ENCODE data around the gene SEL1L3. TPM values are rescaled to one million over a fixed set of nuclear protein-coding genes. Genes with fewer than 3 reads are reported as not detected.

SEL1L3 gene
- total RNA-seq, 2 donors from 2014 or later = 14.9 to 24.5 TPM

- no peaks in the 10 kb centered on the region for H3K27me3 ChIP-seq (ENCODE audit: control insufficient read depth, insufficient read depth, low read length, poor library complexity, severe bottlenecking)
- no peak for TF ChIP-seq CTCF (conservative IDR thresholded peaks at IDR 0.05)
- H3K36me3 ChIP-seq (ENCODE audit: control insufficient read depth, insufficient read depth, low read length) = no peaks in the 10 kb centered on the region
- H3K27ac ChIP-seq (ENCODE audit: low read depth, low read length) = no peak overlapping the region
- 92 to 94% methylated on average over 3 to 4 of the region's 4 CpGs for WGBS, 2 experiments (ENCODE audit: insufficient coverage in 1 of 2, insufficient read length in 1 of 2)
- no peak overlapping the region for H3K4me3 Mint-ChIP-seq
- H3K9me3 Mint-ChIP-seq = no peaks in the 10 kb centered on the region
- no peaks in the 10 kb centered on the region for H3K27me3 Mint-ChIP-seq (ENCODE audit: insufficient read depth)
- H3K27ac Mint-ChIP-seq = no peak overlapping the region
- no peak overlapping the region for H3K9ac ChIP-seq (ENCODE audit: extremely low read depth, low read length, poor library complexity, severe bottlenecking)
- no peak for DNase-seq
- H3K4me1 ChIP-seq (ENCODE audit: control insufficient read depth, insufficient read depth, low read length) = no peaks in the 10 kb centered on the region
- H3K9me3 ChIP-seq (ENCODE audit: control insufficient read depth, low read length) = no peaks in the 10 kb centered on the region
- H3K4me1 Mint-ChIP-seq = peaks cover 8% of the 10 kb centered on the region
- H3K4me3 ChIP-seq (ENCODE audit: low read length) = no peak overlapping the region
- H3K36me3 Mint-ChIP-seq (ENCODE audit: low read depth) = no peaks in the 10 kb centered on the region
Observed at GRCh38 chr4:25750874-25751273, 111.9 kb downstream of the SEL1L3 start.

DNA sequence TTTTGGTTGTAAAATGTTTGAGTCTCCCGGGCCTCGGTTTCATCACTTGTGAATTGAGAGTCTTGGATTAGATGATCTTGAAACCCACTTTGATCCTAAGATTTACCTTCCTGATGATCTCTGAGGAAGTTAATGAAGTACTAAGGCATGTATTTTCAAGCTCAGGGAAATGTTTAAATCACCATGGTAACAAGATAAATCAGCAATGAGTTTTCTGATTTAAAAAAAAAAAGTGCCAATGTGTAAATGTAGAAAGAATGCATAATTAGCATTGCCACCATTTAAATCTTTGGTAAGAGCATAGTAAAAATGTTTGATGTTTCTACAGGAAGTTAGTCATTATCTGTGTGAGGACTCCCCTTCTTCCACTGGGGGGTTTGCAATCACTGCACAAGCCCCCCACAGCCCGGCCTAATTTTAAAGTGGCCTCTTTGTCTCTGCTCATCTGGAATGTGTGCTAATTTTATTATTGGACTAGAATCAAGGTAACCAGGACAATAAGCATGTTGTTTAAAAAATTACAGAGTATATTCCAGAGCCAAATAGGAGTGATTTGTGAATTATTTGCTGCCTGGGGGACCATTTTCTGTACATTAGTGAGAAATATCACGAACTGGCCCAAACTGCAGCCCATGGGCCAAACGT lies 113.5 kb downstream of the SEL1L3 start:
- Histone ChIP-seq H3K27ac (ENCODE audit: low read depth, low read length) (no peak overlapping the region), H3K4me3 (ENCODE audit: low read length) (no peak overlapping the region), H3K9me3 (ENCODE audit: control insufficient read depth, low read length) (no peaks in the 10 kb centered on the region), H3K36me3 (ENCODE audit: control insufficient read depth, insufficient read depth, low read length) (no peaks in the 10 kb centered on the region), H3K27me3 (ENCODE audit: control insufficient read depth, insufficient read depth, low read length, poor library complexity, severe bottlenecking) (no peaks in the 10 kb centered on the region), H3K4me1 (ENCODE audit: control insufficient read depth, insufficient read depth, low read length) (no peaks in the 10 kb centered on the region), H3K9ac (ENCODE audit: extremely low read depth, low read length, poor library complexity, severe bottlenecking) (no peak overlapping the region)
- no peaks in the 10 kb centered on the region for H3K9me3 Mint-ChIP-seq
- H3K4me3 Mint-ChIP-seq = no peak overlapping the region
- no peak for DNase-seq
- H3K27ac Mint-ChIP-seq = no peak overlapping the region
- H3K36me3 Mint-ChIP-seq (ENCODE audit: low read depth) = no peaks in the 10 kb centered on the region
- WGBS, 2 experiments (ENCODE audit: insufficient coverage in 1 of 2, insufficient read length in 1 of 2) = 86 to 90% methylated on average over 4 to 5 of the region's 5 CpGs
- peaks cover 8% of the 10 kb centered on the region for H3K4me1 Mint-ChIP-seq
- H3K27me3 Mint-ChIP-seq (ENCODE audit: insufficient read depth) = no peaks in the 10 kb centered on the region
- TF ChIP-seq CTCF (conservative IDR thresholded peaks at IDR 0.05) = no peak

DNA sequence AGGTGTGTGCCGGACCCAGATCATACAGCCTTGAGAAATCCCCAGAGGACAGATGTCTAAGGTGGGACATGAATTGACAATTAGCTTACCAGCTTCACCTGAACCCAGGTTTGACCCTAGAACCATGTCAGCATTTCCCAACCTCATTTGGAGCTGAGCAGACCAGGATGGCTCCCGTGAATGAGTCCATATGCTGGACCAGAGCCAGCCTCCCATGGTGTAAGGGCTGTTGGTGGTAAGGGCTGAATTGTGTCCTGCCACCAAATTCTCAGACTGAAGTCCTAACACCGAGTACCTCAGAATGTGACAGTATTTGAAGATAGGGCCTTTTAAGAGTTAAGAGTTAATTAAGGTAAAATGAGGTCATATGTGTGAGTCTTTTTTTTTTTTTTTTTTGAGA lies 118.8 kb downstream of the SEL1L3 start:
- no peak for TF ChIP-seq CTCF (conservative IDR thresholded peaks at IDR 0.05)

More for the DNA sequence above, 118.8 kb downstream of the SEL1L3 start:
- Histone ChIP-seq H3K9ac (ENCODE audit: extremely low read depth, low read length, poor library complexity, severe bottlenecking) (no peak overlapping the region), H3K36me3 (ENCODE audit: control insufficient read depth, insufficient read depth, low read length) (no peaks in the 10 kb centered on the region), H3K4me3 (ENCODE audit: low read length) (no peak overlapping the region), H3K27me3 (ENCODE audit: control insufficient read depth, insufficient read depth, low read length, poor library complexity, severe bottlenecking) (no peaks in the 10 kb centered on the region), H3K27ac (ENCODE audit: low read depth, low read length) (no peak overlapping the region), H3K9me3 (ENCODE audit: control insufficient read depth, low read length) (no peaks in the 10 kb centered on the region), H3K4me1 (ENCODE audit: control insufficient read depth, insufficient read depth, low read length) (no peaks in the 10 kb centered on the region)
- no peak for DNase-seq
- Mint-ChIP-seq H3K27me3 (ENCODE audit: insufficient read depth) (no peaks in the 10 kb centered on the region), H3K27ac (no peak overlapping the region), H3K4me3 (no peak overlapping the region), H3K36me3 (ENCODE audit: low read depth) (no peaks in the 10 kb centered on the region), H3K9me3 (no peaks in the 10 kb centered on the region), H3K4me1 (peaks cover 8% of the 10 kb centered on the region)
- WGBS, 2 experiments (ENCODE audit: insufficient coverage in 1 of 2, insufficient read length in 1 of 2) = 86 to 91% methylated on average over 1 to 3 of the region's 3 CpGs

All from endodermal cell (in vitro differentiated cells).